ENCODE results near the gene MAGI2.

The MAGI2 gene

DNA sequence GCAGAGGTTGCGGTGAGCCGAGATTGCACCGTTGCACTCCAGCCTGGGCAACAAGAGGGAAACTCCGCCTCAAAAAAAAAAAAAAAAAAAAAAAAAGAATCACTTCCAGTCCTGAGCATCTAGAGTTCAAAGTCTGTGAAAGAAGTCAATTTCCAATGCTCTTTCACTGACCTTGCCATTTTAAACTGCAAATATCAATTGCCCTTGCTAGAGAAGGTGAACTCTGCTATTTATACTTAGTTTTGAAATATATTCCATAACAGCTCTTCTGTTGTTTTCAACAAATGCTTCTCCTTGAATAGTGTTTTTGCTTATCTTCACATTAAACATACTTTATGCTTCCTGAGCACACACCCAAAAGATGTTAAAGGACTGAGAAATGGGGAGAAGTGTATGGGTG is 1323.6 kb downstream of the MAGI2 start:
- TF ChIP-seq, protein P1, sequence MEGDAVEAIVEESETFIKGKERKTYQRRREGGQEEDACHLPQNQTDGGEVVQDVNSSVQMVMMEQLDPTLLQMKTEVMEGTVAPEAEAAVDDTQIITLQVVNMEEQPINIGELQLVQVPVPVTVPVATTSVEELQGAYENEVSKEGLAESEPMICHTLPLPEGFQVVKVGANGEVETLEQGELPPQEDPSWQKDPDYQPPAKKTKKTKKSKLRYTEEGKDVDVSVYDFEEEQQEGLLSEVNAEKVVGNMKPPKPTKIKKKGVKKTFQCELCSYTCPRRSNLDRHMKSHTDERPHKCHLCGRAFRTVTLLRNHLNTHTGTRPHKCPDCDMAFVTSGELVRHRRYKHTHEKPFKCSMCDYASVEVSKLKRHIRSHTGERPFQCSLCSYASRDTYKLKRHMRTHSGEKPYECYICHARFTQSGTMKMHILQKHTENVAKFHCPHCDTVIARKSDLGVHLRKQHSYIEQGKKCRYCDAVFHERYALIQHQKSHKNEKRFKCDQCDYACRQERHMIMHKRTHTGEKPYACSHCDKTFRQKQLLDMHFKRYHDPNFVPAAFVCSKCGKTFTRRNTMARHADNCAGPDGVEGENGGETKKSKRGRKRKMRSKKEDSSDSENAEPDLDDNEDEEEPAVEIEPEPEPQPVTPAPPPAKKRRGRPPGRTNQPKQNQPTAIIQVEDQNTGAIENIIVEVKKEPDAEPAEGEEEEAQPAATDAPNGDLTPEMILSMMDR (conservative IDR thresholded peaks at IDR 0.05; ENCODE audit: low read depth), result no peak
- ChIA-PET CTCF (no interaction called here), POLR2A (ENCODE audit: low non-redundant PET) (no interaction called here)
- DNase-seq (ENCODE audit: low spot score), result no peak
- H3K27ac ChIP-seq, result no peak overlapping the region

DNA sequence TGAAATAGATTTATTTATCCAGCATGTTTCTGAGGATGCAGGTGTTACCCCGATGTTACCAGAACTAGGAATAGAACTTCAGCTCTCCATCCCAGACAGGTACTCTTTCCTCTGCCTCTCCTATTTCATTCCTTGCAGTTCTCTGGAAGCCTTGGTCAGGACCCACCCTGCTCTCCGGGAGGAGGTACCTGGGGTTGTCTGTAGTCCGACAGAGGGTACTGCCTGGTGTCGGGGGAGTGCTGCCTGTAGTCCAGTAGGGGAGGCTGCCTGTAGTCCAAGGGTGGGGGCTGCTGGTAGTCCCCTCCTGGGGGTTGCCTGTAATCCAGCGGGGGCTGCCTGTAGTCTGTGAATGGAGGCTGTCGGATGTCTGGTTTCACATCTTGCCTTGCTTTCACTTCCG is 1326.5 kb downstream of the MAGI2 start:
- TF ChIP-seq, protein P1 (conservative IDR thresholded peaks at IDR 0.05; ENCODE audit: low read depth), result no peak
- DNase-seq (ENCODE audit: low spot score), result no peak
- ChIA-PET POLR2A (ENCODE audit: low non-redundant PET) (no interaction called here), CTCF (no interaction called here)
- H3K27ac ChIP-seq, result no peak overlapping the region

DNA sequence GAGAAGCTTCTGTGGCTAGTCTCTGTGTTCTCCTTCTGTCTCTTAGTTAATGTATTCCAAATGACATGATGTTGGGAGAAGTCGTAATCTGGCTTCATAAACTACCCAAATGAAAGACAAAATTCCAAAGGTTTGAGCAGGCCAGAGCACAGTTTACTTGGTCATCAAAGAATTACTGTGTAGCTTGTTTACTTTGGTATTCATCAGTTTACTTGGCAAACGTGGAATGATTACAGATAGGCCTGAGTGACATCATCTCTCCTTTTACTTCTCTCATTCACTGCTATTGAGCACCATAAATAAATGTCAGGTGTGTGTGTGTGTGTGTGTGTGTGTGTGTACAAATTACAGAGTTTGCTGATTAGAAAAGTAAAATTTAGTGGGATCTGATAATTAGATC is 1327.6 kb downstream of the MAGI2 start:
- ChIA-PET POLR2A (ENCODE audit: low non-redundant PET) (no interaction called here), CTCF (no interaction called here)
- DNase-seq (ENCODE audit: low spot score), result no peak
- TF ChIP-seq, protein P1 (conservative IDR thresholded peaks at IDR 0.05; ENCODE audit: low read depth), result no peak
- no peak overlapping the region for H3K27ac ChIP-seq

DNA sequence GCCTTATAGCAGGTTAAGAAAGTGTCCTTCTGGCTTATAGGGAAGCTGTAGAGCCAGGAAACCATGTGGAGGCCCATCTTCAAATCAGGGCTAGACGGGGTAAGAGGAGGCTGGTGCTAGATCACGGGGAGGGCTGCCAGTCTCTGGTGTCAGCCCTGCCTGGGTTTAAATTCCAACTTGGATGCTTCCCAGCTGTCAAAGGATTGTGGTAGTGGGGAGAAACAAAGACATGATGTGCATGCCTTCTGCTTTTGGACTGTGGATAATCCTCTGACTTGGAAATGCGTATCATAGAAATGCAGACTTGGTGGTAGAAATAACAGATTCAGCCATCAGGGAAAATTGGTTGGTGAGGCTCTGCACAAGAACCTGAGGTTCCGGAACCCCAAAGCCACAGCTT is 1329.3 kb downstream of the MAGI2 start:
- H3K27ac ChIP-seq, result no peak overlapping the region
- ChIA-PET POLR2A (ENCODE audit: low non-redundant PET) (no interaction called here), CTCF (interaction anchor here (0.6 kb wide), 1 partner anchor 15 kb away, joined by 3 read pairs; no protein-coding TSS in a partner anchor)
- no peak for DNase-seq (ENCODE audit: low spot score)
- TF ChIP-seq, protein P1 (conservative IDR thresholded peaks at IDR 0.05; ENCODE audit: low read depth), result no peak

DNA sequence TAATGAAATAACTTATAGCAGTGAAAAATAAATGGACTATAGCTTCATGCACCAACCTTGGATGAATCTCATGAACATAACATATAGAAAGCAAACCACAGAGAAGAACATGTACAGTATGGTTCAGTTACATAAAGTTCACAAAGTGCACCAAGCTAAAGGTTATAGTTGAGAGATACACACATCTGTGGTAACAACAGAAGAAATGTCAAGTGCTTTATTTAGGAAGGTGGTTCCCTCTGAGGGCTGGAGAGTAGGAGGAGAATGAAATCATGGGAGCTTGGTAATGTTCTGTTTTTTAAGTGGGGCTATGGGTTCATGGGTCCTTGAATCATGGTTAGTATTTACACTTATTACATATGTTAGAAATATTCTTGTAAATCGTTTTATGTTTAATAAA is 1331.6 kb downstream of the MAGI2 start:
- TF ChIP-seq, protein P1 (conservative IDR thresholded peaks at IDR 0.05; ENCODE audit: low read depth), result no peak
- DNase-seq (ENCODE audit: low spot score), result no peak
- ChIA-PET CTCF (interaction anchor here (0.6 kb wide), 1 partner anchor 102 kb away, joined by 3 read pairs; no protein-coding TSS in a partner anchor), POLR2A (ENCODE audit: low non-redundant PET) (no interaction called here)
- no peak overlapping the region for H3K27ac ChIP-seq

DNA sequence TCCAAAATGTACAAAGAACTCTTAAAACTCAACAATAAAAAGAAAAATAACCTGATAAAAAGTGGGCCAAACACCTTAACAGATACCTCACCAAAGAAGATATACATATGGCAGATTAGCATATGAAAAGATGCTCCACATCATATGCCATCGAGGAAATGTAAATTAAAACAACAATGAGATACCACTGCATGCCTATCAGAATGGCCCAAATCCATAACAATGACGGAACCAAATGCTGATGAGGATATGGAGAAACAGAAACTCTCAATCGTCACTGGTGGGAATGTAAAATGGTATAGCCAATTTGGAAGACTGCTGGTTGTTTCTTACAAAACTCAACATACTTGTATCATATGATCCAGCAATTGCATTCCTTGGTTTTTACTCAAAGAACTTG is 1335.0 kb downstream of the MAGI2 start:
- ChIA-PET CTCF (no interaction called here), POLR2A (ENCODE audit: low non-redundant PET) (no interaction called here)
- DNase-seq (ENCODE audit: low spot score), result no peak
- H3K27ac ChIP-seq, result no peak overlapping the region
- TF ChIP-seq, protein P1 (conservative IDR thresholded peaks at IDR 0.05; ENCODE audit: low read depth), result no peak

DNA sequence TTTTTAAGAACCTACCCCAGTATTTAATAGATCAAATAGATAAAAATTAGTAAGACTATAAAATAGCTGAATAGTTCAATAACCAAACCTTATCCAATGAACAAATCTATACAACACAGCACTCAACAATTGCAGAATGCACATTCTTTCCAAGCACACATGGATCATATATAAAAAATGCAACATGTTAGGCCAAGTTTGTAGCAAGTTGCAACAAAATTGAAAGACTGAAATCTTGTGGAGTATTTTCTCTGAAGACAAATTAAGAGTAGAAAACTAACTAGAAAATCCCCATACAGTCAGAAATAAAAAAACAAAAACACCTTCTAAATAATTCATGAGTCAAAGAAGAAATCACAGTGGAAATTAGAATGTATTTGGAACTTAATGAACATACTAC is 1337.6 kb downstream of the MAGI2 start:
- DNase-seq (ENCODE audit: low spot score), result no peak
- CTCF ChIA-PET, result no interaction called here

More for the DNA sequence above, 1337.6 kb downstream of the MAGI2 start:
- no peak overlapping the region for H3K27ac ChIP-seq
- TF ChIP-seq, protein P1 (conservative IDR thresholded peaks at IDR 0.05; ENCODE audit: low read depth), result no peak
- POLR2A ChIA-PET (ENCODE audit: low non-redundant PET), result no interaction called here
